IMR-90 (cell line): ENCODE data around the gene ACAP1. TPM values are rescaled to one million over a fixed set of nuclear protein-coding genes. Genes with fewer than 3 reads are reported as not detected.

Experiments used
- ATAC-seq: fragments of 200-7000 bp; cut with Tn5 transposase; 2 replicates; pipeline ENCODE4 v1.9.1; 2020; ENCODE audit warnings: low read depth, mild to moderate bottlenecking, moderate library complexity
- BruUV-seq: library from RNA; stranded (reverse); fragments of 400-500 nt; replicated peaks from 2 replicates; lab custom pipeline; 2021; lab: Mats Ljungman, UMichigan
- CTCF ChIA-PET: fragments of 300-600 bp; formaldehyde crosslinking; extraction: SDS; loops from one replicate; lab custom pipeline; 2021; ENCODE audit warnings: antibody characterized with exemption; lab: Yijun Ruan, JAX
- POLR2A ChIA-PET: fragments of 300-600 bp; sonication (Branson Sonifier 250); formaldehyde crosslinking; loops from one replicate; lab custom pipeline; 2022; ENCODE audit warnings: antibody characterized with exemption; ENCODE audit not compliant: unreplicated experiment; lab: Charles Lee
- DNase-seq: peaks from one replicate; pipeline ENCODE4 v3.0.0; 2013
- H2AFZ ChIP-seq: replicated peaks from 2 replicates; pipeline ENCODE3; 2013; ENCODE audit warnings: low read length, mild to moderate bottlenecking; ENCODE audit not compliant: poor library complexity
- H2AK5ac ChIP-seq: 2 replicates; pipeline ENCODE4 v1.6.1; 2013; ENCODE audit warnings: low read depth, low read length, inconsistent platforms
- H2AK9ac ChIP-seq: replicated peaks from 2 replicates; pipeline ENCODE3; 2013; ENCODE audit warnings: mild to moderate bottlenecking, low read depth, low read length, moderate library complexity; ENCODE audit not compliant: poor library complexity
- H2BK120ac ChIP-seq: 2 replicates; pipeline ENCODE4 v1.6.1; 2013; ENCODE audit warnings: low read depth, low read length, inconsistent platforms
- H2BK15ac ChIP-seq: 3 replicates; pipeline ENCODE4 v1.6.1; 2013; ENCODE audit warnings: low read depth, low read length, inconsistent platforms
- H2BK20ac ChIP-seq: 2 replicates; pipeline ENCODE4 v1.6.1; 2013; ENCODE audit warnings: low read depth, mild to moderate bottlenecking, inconsistent platforms, low read length, moderate library complexity
- H2BK5ac ChIP-seq: 2 replicates; pipeline ENCODE4 v1.6.1; 2013; ENCODE audit warnings: mild to moderate bottlenecking, low read depth, low read length, inconsistent platforms; ENCODE audit not compliant: poor library complexity, severe bottlenecking
- H3K14ac ChIP-seq: replicated peaks from 2 replicates; pipeline ENCODE4 v1.6.1; 2013; ENCODE audit warnings: low read depth, low read length, inconsistent platforms
- H3K18ac ChIP-seq: 2 replicates; pipeline ENCODE4 v1.6.1; 2013; ENCODE audit warnings: low read depth, low read length, control low read depth
- H3K23ac ChIP-seq: 2 replicates; pipeline ENCODE4 v1.6.1; 2013; ENCODE audit warnings: low read depth, low read length, inconsistent platforms
- H3K27ac ChIP-seq: 2 replicates; pipeline ENCODE4 v1.5.1; 2013; ENCODE audit warnings: mild to moderate bottlenecking, control low read depth, low read length; ENCODE audit not compliant: insufficient read depth
- H3K27me3 ChIP-seq: 2 replicates; pipeline ENCODE4 v1.6.1; 2013; ENCODE audit warnings: low read length; ENCODE audit not compliant: control insufficient read depth, insufficient read depth
- H3K36me3 ChIP-seq: 2 replicates; pipeline ENCODE4 v1.6.1; 2013; ENCODE audit warnings: low read length, mixed read lengths; ENCODE audit not compliant: control insufficient read depth, insufficient read depth
- H3K4ac ChIP-seq: 2 replicates; pipeline ENCODE4 v1.6.1; 2013; ENCODE audit warnings: low read depth, low read length, inconsistent platforms
- H3K4me1 ChIP-seq: 2 replicates; pipeline ENCODE4 v1.6.1; 2013; ENCODE audit warnings: low read length, mixed read lengths; ENCODE audit not compliant: control insufficient read depth, insufficient read depth
- H3K4me2 ChIP-seq: 2 replicates; pipeline ENCODE4 v1.6.1; 2013; ENCODE audit warnings: low read depth, mild to moderate bottlenecking, control low read depth, low read length, moderate library complexity
- H3K4me3 ChIP-seq: 2 replicates; pipeline ENCODE4 v1.5.1; 2013; ENCODE audit warnings: low read depth, mild to moderate bottlenecking, control low read depth, low read length, moderate library complexity; ENCODE audit not compliant: insufficient read depth
- H3K56ac ChIP-seq: 2 replicates; pipeline ENCODE4 v1.6.1; 2013; ENCODE audit warnings: low read length, inconsistent platforms; ENCODE audit not compliant: insufficient read depth; ENCODE audit errors: extremely low read depth
- H3K79me1 ChIP-seq, 2 experiments: 2 replicates each; pipeline ENCODE4 v1.6.1; 2013; ENCODE audit warnings: low read length in 2 of 2, inconsistent platforms in 1 of 2, low read depth in 1 of 2
- H3K9ac ChIP-seq: 2 replicates; pipeline ENCODE4 v1.6.1; 2013; ENCODE audit warnings: low read depth, low read length, control low read depth
- H3K9me1 ChIP-seq: 2 replicates; pipeline ENCODE4 v1.6.1; 2013; ENCODE audit warnings: low read length, inconsistent platforms; ENCODE audit not compliant: insufficient read depth
- H3K9me3 ChIP-seq: 2 replicates; pipeline ENCODE4 v1.6.1; 2013; ENCODE audit warnings: low read length; ENCODE audit not compliant: control insufficient read depth, insufficient read depth
- H4K20me1 ChIP-seq: 2 replicates; pipeline ENCODE4 v1.6.1; 2013; ENCODE audit warnings: low read length, inconsistent platforms; ENCODE audit not compliant: insufficient read depth
- H4K5ac ChIP-seq: 2 replicates; pipeline ENCODE4 v1.6.1; 2013; ENCODE audit warnings: mild to moderate bottlenecking, low read depth, low read length, control low read depth
- H4K8ac ChIP-seq, 2 experiments: 2 replicates each; pipeline ENCODE4 v1.6.1; 2013; ENCODE audit warnings: low read depth in 2 of 2, low read length in 2 of 2, control low read depth in 1 of 2, inconsistent platforms in 1 of 2
- H4K91ac ChIP-seq: 2 replicates; pipeline ENCODE4 v1.6.1; 2013; ENCODE audit warnings: low read depth, low read length, inconsistent platforms; ENCODE audit not compliant: insufficient read depth
- MXI1 ChIP-seq: IDR thresholded peaks from 2 replicates; pipeline ENCODE4 v1.6.1; 2012; ENCODE audit warnings: low read depth, mild to moderate bottlenecking, low read length, moderate library complexity, borderline replicate concordance
- NFE2L2 ChIP-seq: fragments of 150-350 bp; IDR thresholded peaks from 2 replicates; pipeline ENCODE4 v1.6.1; 2016; ENCODE audit warnings: low read depth, mild to moderate bottlenecking, low read length
- POLR2A ChIP-seq: IDR thresholded peaks from 2 replicates; pipeline ENCODE4 v1.6.1; 2012; ENCODE audit warnings: mild to moderate bottlenecking, low read depth, low read length
- RAD21 ChIP-seq: IDR thresholded peaks from 2 replicates; pipeline ENCODE4 v1.6.1; 2012; ENCODE audit warnings: low read length, improper control_type of control experiment
- RCOR1 ChIP-seq: IDR thresholded peaks from 2 replicates; pipeline ENCODE4 v1.6.1; 2012; ENCODE audit warnings: mild to moderate bottlenecking, low read length, improper control_type of control experiment; ENCODE audit not compliant: insufficient replicate concordance
- WGBS, 2 experiments: methylation state at CpG; one replicate each; pipeline versions ENCODE4 v1.1.5 to v1.1.7; 2013; ENCODE audit warnings: missing lambda C conversion rate in 2 of 2; ENCODE audit not compliant: insufficient read length in 1 of 2; ENCODE audit errors: extremely low coverage in 2 of 2; 5-methylcytosine and 5-hydroxymethylcytosine counted together
- dilution Hi-C: fragments of 300-500 bp; cut with HindIII; formaldehyde crosslinking; loops from one replicate; pipeline ENCODE4 v1.14.3; 2018; ENCODE audit warnings: low sequenced_read_pairs; ENCODE audit not compliant: unreplicated experiment
- in situ Hi-C: fragments of 300-500 bp; cut with MboI; formaldehyde crosslinking; loops from 3 replicates; pipeline ENCODE4 v1.14.3; 2019; ENCODE audit warnings: low sequenced_read_pairs, inconsistent platforms, mixed read lengths
- intact Hi-C: fragments of 100-400 bp; cut with micrococcal nuclease; formaldehyde crosslinking; loops from 2 replicates; pipeline ENCODE4 v1.10.0; 2022
- polyA plus RNA-seq, 3 experiments: library from polyadenylated mRNA; depleted of rRNA; stranded (reverse); fragments of >200 nt; gene quantifications; 2 replicates each; pipeline ENCODE4 v1.2.3, GENCODE V29; 2012; ENCODE audit warnings: low replicate concordance in 1 of 3
- total RNA-seq: library from RNA; depleted of rRNA; stranded (reverse); fragments of >200 nt; gene quantifications from 2 replicates; pipeline ENCODE4 v1.2.3, GENCODE V29; 2012
- TF ChIP-seq, protein P1 (sequence below): fragments of 150-350 bp; IDR thresholded peaks from 2 replicates; pipeline ENCODE4 v1.6.1; 2017; ENCODE audit warnings: mild to moderate bottlenecking, antibody characterized with exemption, low read length, low read depth

Gene ACAP1
- total and polyA plus RNA-seq, 2 of the 4 experiments (the other 2 are of a cell fraction), result under 0.01 to 2.1 TPM

DNA sequence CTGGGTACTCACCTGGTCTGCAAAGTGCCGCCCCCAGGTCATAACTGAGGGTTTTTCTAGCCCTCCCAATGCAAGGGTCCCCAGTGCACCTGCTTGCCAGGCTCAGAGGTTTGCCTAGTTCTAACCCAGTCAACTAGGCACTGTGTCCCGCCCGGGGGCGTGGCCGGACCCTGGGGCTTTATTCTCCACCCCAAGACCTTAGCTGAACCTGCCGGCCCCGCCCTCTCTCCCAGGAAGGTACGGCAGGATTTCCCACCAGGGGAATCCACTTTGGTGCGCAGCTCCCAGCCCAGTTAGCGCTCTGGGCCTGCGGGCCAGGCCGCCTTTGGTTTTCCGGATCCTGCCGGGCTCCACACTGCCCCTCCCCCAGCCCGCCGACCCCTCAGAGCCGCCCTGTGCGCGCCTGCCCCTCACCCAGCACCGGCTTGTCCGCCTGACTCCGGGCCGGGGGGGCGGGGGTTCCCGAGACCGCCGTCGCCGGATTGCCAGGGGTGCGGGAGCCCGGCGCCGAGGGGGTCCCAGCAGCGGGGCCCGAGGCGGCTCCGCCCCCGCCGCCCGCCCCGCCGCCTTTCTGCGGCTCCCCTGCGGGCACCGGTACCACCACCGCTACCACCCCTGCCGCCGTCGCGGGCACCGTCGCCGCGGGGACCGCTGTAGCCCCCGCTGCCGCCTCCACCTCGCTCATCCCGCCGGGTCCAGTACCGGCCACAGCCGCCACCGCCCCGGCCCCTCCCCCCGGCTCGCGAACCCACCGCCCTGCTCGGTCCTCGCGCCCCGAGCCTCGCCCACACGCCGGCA, 42.3 kb upstream of the ACAP1 start:
- 8% methylated on average over 20 of the region's 75 CpGs; no CpG with 5 or more reads in 1 of the 2 experiments for WGBS, 2 experiments
- Histone ChIP-seq H3K18ac (no peak overlapping the region), H3K9ac (no peak overlapping the region), H3K36me3 (no peaks in the 10 kb centered on the region), H3K27me3 (peaks cover 57% of the 10 kb centered on the region), H4K20me1 (0 out of 2 replicates have a peak, but pooled peaks cover 3% of the 10 kb centered on the region), H3K27ac (no peak overlapping the region), H4K5ac (no peak overlapping the region), H2AK5ac (no peak overlapping the region), H3K4me1 (peaks cover 3% of the 10 kb centered on the region), H3K9me3 (no peaks in the 10 kb centered on the region; the same call in 1 of the 2 replicates), H3K14ac (no peak overlapping the region), H3K56ac (no peak overlapping the region), H2BK5ac (no peak overlapping the region), H2BK15ac (no peak overlapping the region), H3K23ac (no peak overlapping the region), H2BK120ac (no peak overlapping the region), H2AK9ac (no peak overlapping the region), H3K4ac (no peak overlapping the region), H2BK20ac (no peak overlapping the region), H3K9me1 (no peaks in the 10 kb centered on the region; the same call in 1 of the 2 replicates), H2AFZ (peak overlapping the region; percentile 63), H4K91ac (no peak overlapping the region), H4K8ac (no peak overlapping the region), H3K4me3 (no peak overlapping the region), H3K4me2 (no peak overlapping the region), H3K79me1 (no peaks in the 10 kb centered on the region)
- BruUV-seq, result no TSS peak
- CTCF ChIA-PET, result no interaction called here
- no peak for DNase-seq
- TF ChIP-seq NFE2L2 (no peak), POLR2A (no peak), RAD21 (no peak), RCOR1 (no peak), MXI1 (no peak)
- TF ChIP-seq, protein P1, sequence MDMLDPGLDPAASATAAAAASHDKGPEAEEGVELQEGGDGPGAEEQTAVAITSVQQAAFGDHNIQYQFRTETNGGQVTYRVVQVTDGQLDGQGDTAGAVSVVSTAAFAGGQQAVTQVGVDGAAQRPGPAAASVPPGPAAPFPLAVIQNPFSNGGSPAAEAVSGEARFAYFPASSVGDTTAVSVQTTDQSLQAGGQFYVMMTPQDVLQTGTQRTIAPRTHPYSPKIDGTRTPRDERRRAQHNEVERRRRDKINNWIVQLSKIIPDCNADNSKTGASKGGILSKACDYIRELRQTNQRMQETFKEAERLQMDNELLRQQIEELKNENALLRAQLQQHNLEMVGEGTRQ, result no peak
- dilution Hi-C loops, result no loop called here
- no peak for ATAC-seq
- in situ Hi-C loops, result no loop called here
- POLR2A ChIA-PET, result no interaction called here
- intact Hi-C loops, result no loop called here
